Suprapubic skin (tissue), 4 donors: ENCODE measurements around the gene ZNF507.

Experiments used
- POLR2A ChIP-seq, 2 donors: fragments of 450-650 bp; IDR thresholded peaks; one replicate each; pipeline ENCODE4 v1.6.1; 2017; ENCODE audit warnings: antibody characterized with exemption in 2 of 2, mild to moderate bottlenecking in 2 of 2, moderate library complexity in 2 of 2
- POLR2AphosphoS5 ChIP-seq, 3 donors: sonication (generic); formaldehyde crosslinking; IDR thresholded peaks; one replicate each; pipeline ENCODE4 v1.6.1; 2017; ENCODE audit warnings: antibody characterized with exemption in 3 of 3
- TF ChIP-seq, protein P1 (sequence below), 2 donors: fragments of 200-600 bp in 1 of 2; fragments of 450-650 bp in 1 of 2; sonication (generic) in 1 of 2; IDR thresholded peaks; one replicate each; pipeline ENCODE4 v1.5.1; 2016 to 2019; ENCODE audit warnings: antibody characterized with exemption in 2 of 2, mild to moderate bottlenecking in 1 of 2, moderate library complexity in 1 of 2

DNA sequence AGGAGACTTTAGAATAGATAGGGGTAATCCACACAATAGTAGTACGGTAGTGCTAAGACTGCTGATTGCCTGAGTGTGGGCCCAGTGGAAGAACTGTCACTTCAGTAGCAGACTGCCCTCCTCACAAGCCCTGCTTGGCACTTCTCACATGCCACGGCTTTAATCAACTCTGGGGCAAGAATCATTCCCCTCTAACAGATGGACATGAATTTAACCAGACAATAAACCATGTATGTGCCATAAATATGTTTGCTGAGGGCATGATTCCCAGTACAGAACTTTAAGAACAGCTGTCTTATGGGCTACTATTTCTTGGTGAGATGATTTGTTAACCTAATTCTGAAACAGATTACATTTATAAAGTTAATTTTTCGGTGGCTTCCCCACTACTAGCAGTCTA is 82.1 kb downstream of the ZNF507 start:
- TF ChIP-seq POLR2AphosphoS5 (IDR thresholded peaks at IDR 0.05) (no peak), POLR2A (IDR thresholded peaks at IDR 0.05) (no peak)
- TF ChIP-seq, protein P1, sequence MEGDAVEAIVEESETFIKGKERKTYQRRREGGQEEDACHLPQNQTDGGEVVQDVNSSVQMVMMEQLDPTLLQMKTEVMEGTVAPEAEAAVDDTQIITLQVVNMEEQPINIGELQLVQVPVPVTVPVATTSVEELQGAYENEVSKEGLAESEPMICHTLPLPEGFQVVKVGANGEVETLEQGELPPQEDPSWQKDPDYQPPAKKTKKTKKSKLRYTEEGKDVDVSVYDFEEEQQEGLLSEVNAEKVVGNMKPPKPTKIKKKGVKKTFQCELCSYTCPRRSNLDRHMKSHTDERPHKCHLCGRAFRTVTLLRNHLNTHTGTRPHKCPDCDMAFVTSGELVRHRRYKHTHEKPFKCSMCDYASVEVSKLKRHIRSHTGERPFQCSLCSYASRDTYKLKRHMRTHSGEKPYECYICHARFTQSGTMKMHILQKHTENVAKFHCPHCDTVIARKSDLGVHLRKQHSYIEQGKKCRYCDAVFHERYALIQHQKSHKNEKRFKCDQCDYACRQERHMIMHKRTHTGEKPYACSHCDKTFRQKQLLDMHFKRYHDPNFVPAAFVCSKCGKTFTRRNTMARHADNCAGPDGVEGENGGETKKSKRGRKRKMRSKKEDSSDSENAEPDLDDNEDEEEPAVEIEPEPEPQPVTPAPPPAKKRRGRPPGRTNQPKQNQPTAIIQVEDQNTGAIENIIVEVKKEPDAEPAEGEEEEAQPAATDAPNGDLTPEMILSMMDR (IDR thresholded peaks at IDR 0.05), result no peak
